GM12891 (cell line): ENCODE data around the gene SMYD3.

Experiments
- DNase-seq: peaks from one replicate; pipeline ENCODE4 v3.0.0; 2011; ENCODE audit warnings: low spot score; ENCODE audit not compliant: insufficient read length
- FAIRE-seq: peaks from 2 replicates; lab custom pipeline; 2011; peaks lifted over from hg19 to GRCh38; lab: Jason Lieb, UNC
- PAX5 ChIP-seq: IDR thresholded peaks from 2 replicates; pipeline ENCODE4 v1.6.1; 2011; ENCODE audit warnings: low read length, moderate library complexity, mild to moderate bottlenecking; ENCODE audit not compliant: insufficient read depth, severe bottlenecking
- POLR2A ChIP-seq: IDR thresholded peaks from 2 replicates; pipeline ENCODE4 v1.6.1; 2011; ENCODE audit warnings: low read depth, low read length, control low read depth
- POLR2AphosphoS5 ChIP-seq: IDR thresholded peaks from 2 replicates; pipeline ENCODE4 v1.6.1; 2011; ENCODE audit warnings: low read depth, low read length, control low read depth
- POU2F2 ChIP-seq: IDR thresholded peaks from 2 replicates; pipeline ENCODE4 v1.6.1; 2011; ENCODE audit warnings: low read depth, mild to moderate bottlenecking, control low read depth, low read length, moderate library complexity
- SPI1 ChIP-seq: IDR thresholded peaks from 2 replicates; pipeline ENCODE4 v1.6.1; 2011; ENCODE audit warnings: low read depth, low read length, control low read depth
- TAF1 ChIP-seq: IDR thresholded peaks from 2 replicates; pipeline ENCODE4 v1.6.1; 2011; ENCODE audit warnings: low read depth, low read length, control low read depth

SMYD3 gene

GRCh38 chr1:246302711-246303317 lies 204.3 kb downstream of the SMYD3 start:
- DNase-seq (no peak), FAIRE-seq (no peak)
- TF ChIP-seq PAX5 (no peak), POLR2A (no peak), SPI1 (no peak), POU2F2 (no peak), TAF1 (no peak), POLR2AphosphoS5 (no peak)

- no peak for DNase-seq
- TF ChIP-seq POLR2AphosphoS5 (no peak), POLR2A (no peak), TAF1 (no peak), PAX5 (no peak), SPI1 (no peak), POU2F2 (no peak)
- FAIRE-seq: no peak
These were observed 204.8 kb downstream of the SMYD3 start for GRCh38 chr1:246302251-246302625.

GRCh38 chr1:246301553-246302250 lies 205.4 kb downstream of the SMYD3 start:
- FAIRE-seq (no peak), DNase-seq (no peak)
- TF ChIP-seq POLR2AphosphoS5 (no peak), PAX5 (no peak), POU2F2 (no peak), TAF1 (no peak), SPI1 (no peak), POLR2A (no peak)

- FAIRE-seq (no peak), DNase-seq (no peak)
- TF ChIP-seq POLR2AphosphoS5 (no peak), POLR2A (no peak), SPI1 (no peak), PAX5 (no peak), POU2F2 (no peak), TAF1 (no peak)
These were observed 206.2 kb downstream of the SMYD3 start for GRCh38 chr1:246300626-246301549.

GRCh38 chr1:246297279-246298265 lies 209.5 kb downstream of the SMYD3 start:
- no peak for FAIRE-seq

GRCh38 chr1:246295968-246296367 lies 211.1 kb downstream of the SMYD3 start:
- DNase-seq (no peak), FAIRE-seq (no peak)
- no peak for TF ChIP-seq POLR2AphosphoS5
- TF ChIP-seq SPI1: no peak

More at GRCh38 chr1:246297279-246298265, 209.5 kb downstream of the SMYD3 start:
- TF ChIP-seq SPI1 (no peak), POU2F2 (no peak), POLR2AphosphoS5 (no peak), TAF1 (no peak), POLR2A (no peak), PAX5 (no peak)
- DNase-seq: no peak

GRCh38 chr1:246295340-246295739 lies 211.7 kb downstream of the SMYD3 start:
- FAIRE-seq: no peak
- no peak for TF ChIP-seq POU2F2
- no peak for TF ChIP-seq TAF1
- TF ChIP-seq POLR2AphosphoS5: no peak
- no peak for TF ChIP-seq SPI1
- no peak for TF ChIP-seq PAX5
- no peak for TF ChIP-seq POLR2A
- DNase-seq: no peak

- no peak for DNase-seq
- FAIRE-seq: no peak
- TF ChIP-seq SPI1 (no peak), POLR2AphosphoS5 (no peak), PAX5 (no peak)
These were observed 212.8 kb downstream of the SMYD3 start for GRCh38 chr1:246294263-246294662.
